Ecto neural progenitor cell (in vitro differentiated cells): Measurements from ENCODE around the gene ARHGAP40.

ENCODE experiments used
- DNase-seq: peaks from one replicate; pipeline ENCODE4 v3.0.0-alpha.2; 2018; ENCODE audit warnings: low spot score

Gene ARHGAP40

DNA sequence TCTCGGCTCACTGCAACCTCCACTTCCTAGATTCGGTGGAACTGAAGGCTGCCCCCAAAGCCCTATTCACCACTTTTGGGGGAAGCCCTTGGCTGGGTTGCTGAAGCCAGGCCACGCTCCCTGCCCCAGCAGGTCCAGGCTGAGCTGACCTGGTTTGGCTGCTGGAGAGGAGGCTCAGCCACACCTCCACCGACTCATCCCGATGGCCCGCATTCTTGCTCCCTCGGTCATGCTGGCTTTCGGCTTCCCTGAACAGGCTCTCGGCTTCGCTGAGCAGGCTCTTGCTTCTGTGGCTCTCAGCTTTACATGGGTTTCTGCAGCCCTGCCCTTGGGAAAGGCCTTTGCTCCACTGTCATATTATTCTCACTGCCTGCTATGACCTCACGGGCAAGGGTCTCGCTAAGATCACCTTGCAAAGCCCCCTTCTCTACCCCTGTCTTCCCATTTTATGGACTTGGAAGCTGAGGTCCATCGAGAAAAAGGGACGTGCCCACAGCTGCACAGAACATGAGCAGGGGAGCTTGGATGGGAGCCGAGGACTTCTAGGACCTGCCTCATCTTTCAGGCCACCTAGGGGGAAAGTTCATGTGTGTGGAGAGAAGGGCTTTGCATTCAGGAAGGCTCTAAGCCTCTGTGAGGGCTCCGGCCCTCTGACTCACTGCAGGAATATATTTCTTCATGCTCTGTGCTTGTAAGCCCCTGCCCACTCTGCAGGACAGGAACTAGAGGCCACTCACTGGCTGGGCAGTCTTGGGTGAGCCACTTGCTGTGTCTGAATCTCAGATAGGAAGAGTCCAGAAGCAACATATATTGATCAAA, 15.6 kb downstream of the ARHGAP40 start:
- DNase-seq, result no peak

DNA sequence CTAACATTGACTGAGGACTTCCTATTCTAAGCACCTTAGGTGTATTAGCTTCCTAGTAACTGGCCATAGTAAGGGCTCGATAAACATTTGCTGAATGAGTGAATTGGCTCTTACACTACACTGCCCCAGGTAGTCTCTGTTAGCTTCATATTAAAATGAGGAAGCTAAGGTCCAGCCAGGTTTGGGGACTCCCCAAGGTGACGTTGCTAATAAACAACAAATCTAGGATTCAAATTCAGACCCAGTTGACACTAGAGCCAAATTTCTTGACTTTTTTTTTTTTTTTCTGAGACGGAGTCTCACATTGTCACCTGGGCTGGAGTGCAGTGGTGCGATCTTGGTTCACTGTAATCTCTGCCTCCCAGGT, 16.2 kb downstream of the ARHGAP40 start:
- DNase-seq, result no peak

DNA sequence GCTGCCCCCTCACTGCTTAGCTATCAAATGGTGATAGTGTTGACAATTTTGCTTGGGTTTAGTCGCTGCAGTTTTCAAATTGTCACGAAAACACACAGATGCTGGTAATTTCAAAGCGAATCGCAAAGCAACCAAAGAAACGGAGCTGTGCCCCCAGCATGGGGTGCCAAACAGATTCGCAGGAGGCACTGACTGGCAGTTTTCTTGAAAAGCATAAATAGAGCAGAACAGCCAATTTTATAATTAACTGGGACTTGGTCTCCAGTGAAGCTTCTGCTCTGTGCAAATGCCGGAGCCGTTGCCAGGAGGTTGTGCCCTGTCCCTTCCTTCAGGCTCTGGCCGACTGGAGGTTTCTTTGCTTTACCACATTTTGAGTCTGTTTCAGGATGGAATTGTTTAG, 18.8 kb downstream of the ARHGAP40 start:
- no peak for DNase-seq

DNA sequence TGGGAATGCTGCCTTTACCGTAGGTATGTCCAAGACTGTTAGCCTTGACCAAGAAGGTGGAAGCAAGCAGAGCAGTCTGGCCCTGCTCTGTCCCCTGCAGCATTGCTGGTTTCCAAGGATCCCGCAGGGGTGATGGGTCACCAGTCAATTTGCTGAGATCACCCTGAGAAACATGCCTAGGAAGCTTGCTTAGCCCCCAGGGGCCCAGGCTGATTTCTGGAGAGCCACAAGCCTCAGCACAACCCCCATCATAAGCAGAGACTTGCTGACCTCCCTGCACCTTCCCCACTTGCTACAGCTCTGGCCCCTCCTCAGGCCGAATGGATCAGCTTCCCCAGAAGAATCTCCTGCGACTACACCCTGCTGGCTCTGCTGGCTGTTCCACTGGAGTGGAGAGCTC, 21.5 kb downstream of the ARHGAP40 start:
- no peak for DNase-seq

DNA sequence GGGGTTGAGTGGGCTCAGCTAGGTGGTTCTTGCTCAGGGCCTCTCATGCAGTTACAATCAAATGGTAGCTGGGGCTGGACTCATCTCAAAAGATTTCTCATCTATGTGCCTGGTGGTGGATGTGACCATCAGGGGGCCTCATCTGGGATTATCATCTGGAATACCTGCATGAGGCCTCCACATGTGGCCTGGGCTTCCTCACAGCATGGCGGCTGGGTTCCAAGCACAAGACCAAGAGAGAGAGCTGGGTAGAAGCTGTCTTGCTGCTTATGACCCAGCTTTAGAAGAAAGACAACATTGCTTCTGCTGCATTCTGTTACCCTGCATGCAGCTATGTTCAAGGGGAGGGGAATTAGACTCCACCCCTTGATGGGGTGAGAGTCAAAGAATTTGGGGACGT, 22.5 kb downstream of the ARHGAP40 start:
- no peak for DNase-seq

DNA sequence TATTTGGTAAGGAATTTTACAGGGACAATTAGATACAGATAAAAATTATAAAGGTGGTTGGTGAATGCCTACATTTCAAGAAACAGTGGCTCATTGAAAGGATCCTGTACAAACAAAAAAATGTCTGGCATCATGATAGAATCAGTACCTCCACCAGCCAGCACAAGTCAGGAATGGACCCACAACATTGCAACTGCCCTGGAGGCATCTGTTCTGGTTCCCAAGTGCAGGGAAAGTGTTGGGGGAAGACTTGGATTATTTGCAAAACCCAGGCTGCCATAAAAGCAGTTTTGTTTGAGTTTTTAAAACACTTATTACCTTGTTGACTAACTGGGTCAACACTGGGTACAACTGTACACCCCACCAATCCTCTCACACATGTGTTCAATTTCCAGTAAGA, 24.3 kb downstream of the ARHGAP40 start:
- no peak for DNase-seq

DNA sequence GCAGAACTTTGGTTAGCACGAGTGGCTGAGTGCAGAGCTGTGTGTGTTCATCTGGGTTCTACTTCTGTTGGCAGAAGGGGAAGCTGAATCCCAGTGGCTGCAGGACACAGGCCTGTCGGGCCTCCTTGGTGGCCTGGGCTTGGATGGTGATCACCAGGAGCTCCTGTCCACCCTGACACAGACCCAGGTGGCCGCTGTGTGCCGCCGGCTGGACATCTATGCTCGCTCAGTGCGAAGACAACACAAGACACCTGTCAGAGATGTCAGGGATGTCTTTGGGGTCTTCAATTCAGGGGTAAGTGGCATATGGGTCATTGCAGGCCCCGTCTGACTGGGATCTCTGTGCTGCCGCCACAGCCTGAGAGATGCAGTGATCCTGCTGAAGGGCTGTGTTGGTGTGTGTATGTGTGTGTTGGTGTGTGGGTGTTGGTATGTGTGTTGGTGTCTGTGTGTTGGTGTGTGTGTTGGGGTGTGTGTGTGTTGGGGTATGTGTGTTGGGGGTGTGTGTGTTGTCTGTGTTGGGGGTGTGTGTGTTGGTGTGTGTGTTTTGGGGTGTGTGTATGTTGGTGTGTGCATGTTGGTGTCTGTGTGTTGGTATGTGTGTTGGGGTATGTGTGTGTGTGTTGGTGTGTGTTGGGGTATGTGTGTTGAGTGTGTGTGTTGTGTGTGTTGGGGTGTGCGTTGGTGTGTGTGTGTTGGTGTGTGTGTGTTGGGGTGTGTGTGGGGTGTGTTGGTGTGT, 25.5 kb downstream of the ARHGAP40 start:
- DNase-seq, result no peak

DNA sequence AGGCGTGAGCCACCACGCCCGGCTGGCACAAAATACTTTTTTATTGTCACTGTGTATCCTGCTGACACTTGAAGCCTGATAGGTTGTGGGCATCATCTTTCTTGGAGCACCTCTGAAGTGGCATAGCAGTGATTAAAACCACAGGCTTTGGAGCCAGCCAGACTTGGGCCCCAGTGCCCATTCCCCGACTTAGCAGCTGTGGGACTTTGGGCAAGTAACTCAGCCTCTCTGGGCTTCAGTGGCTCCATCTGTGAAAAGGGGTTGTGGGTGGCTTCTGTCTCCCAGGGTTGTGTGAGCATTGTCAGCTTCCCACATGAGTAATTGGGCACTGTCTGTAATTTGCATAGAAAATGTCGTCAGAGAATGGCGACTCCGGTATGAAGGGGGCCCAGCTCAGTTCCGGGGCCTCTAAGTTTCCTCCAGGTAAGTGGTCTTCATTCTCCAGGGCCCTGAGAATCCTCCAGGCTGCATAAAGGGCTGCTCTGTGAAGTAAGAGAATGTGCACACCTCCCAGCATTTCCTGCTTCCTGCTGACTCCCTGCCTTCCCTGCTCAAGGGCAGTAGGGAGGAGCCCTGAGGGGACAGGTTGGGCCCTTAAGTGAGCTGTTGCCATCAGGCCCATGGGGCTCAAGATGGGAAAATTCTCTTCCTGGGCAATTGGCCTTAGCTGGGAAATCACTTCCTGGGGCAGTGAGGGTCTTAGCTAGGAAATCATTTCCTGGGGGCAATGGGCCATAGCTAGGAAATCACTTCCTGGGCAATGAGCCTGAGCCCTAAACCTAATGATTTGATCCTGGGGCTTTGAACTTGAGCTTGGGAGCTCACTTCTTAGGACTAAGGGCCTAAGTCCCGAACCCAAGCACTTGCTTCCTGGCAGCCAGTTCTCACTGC, 27.2 kb downstream of the ARHGAP40 start:
- DNase-seq, result no peak

- DNase-seq, result no peak
Observed at GRCh38 chr20:38629979-38630378, 28.4 kb downstream of the ARHGAP40 start.

DNA sequence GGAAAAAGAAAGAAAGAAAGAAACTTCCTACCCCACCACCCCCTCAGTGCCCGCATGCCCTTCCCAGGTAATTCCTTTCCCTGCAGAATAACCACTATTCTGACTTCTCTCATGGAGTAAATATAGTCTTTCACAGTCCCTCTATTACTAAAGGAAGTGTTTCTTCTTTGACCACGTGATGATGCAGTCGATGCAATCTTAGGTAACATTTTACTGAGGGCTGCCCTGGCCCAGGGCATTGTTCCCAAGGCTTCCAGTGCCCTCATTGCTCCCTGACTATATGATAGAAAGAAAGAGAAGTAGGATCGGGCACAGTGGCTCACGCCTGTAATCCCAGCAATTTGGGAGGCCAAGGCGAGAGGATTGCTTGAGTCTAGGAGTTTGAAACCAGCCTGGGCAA, 29.1 kb downstream of the ARHGAP40 start:
- no peak for DNase-seq

DNA sequence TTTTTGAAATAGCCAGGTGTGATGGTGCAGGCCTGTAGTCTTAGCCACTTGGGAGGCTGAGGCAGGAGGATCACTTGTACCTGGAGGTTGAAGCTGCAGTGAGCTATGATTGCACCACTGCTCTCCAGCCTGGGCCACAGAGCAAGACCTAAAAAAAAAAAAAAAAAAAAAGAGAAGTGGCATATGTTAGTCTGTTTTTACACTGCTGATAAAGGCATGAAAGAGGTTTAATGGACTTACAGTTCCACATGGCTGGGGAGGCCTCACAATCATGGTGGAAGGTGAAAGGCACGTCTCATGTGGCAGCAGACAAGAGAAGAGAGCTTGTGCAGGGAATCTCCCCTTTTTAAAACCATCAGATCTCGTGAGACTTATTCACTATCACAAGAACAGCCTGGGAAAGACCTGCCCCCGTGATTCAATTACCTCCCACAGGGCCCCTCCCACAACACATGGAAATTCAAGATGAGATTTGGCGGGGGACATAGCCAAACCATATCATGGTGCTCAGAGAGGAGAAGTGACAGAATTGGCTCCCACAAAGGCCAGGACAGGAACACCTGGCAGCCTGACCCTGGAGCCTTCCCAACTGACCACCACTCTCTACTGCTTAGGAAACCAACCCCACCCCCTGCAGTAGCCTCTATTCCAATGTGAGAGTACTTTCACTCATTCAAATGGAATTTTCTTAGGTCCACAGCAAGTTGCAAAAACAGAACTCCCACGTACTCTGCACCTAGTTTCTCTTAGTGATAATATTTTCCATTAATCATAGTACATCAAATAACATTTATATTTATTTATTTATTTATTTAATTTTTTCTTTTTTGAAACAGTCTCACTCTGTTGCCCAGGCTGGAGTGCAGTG, 29.8 kb downstream of the ARHGAP40 start:
- DNase-seq, result no peak

- DNase-seq, result peak; percentile 79
Observed at GRCh38 chr20:38633577-38634093, 32.0 kb downstream of the ARHGAP40 start.

DNA sequence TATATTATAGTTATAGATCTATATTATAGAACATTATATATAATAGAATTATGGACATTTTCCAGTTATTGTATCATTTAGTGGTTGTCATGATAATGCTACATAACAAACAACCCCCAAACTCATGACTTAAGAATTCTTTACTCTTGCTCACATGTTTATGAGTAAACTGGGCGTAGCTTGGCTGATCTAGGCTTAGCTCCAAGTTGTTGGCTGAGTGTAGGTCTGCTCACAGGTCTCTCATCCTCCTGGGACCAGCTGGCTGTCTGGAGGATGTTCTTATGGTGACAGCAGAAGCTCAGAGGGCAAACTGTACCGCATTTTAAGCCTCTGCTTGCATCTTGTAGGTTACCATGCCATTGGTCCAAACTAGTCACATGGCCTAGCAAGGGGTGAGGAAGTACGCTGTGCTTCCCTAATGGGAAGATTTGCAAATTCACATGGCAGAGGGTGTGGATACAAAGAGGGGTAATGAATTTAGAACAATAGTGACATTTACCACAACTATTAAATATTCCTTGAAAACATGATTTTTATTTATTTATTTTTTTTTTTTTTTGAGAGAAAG, 34.2 kb downstream of the ARHGAP40 start:
- DNase-seq, result no peak

DNA sequence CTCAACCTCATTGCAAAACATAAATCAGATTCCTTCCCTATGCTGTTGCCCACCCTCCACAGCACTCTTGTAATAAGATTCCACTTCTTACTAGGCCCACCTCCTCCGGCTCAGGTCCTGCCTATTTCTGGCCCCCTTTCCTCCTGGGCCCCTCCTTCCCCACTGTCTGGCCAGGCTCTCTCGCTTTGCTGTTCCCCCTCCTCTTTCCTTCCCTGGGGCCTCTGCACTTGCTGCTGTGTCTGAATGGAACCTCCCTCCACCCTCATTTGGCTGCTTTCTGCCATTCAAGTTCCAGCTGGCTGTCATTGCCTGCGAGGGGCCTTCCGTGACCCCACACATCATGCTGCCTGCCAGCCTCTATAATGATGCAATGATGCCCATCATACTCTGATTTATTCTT, 38.9 kb downstream of the ARHGAP40 start:
- DNase-seq, result no peak

DNA sequence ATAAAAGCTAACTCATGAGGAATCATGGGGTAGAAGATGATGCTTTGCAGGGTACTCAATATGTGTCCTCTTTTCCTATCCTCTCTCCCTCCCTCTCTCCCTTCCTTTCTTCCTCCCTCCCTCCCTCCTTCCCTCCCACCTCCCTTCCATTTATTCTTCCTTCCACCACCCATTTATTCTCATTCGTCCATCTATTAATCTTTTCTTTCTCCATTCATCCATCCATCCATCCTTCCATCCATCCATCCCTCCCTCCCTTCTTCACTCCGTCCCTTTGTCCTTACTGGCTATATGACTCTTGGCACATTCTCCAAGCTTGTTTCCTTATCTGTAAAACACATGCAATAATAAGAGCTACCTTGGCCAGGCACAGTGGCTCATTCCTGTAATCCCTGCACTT, 40.9 kb downstream of the ARHGAP40 start:
- DNase-seq, result no peak

- DNase-seq, result no peak
Observed at GRCh38 chr20:38644588-38645260, 43.1 kb downstream of the ARHGAP40 start.

DNA sequence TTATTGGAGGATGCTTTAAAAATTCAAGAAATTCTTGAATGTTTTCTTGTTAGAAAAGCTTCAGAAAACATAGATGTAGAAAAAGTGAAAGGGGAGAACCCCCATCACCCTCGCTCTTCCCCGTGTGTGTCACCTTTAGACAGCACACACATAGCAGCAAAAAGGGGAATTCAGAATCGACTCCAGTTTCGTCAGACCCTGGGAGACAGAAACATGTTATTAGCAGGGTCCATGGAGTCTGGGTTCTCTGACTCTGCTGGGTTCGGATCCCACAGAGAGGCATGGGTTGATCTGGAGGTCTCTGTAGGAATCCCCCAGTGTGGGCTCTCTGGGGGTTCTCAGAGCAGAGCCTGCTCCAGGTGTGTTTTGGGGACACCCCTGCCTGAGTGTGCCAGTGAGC, 43.7 kb downstream of the ARHGAP40 start:
- DNase-seq, result no peak

DNA sequence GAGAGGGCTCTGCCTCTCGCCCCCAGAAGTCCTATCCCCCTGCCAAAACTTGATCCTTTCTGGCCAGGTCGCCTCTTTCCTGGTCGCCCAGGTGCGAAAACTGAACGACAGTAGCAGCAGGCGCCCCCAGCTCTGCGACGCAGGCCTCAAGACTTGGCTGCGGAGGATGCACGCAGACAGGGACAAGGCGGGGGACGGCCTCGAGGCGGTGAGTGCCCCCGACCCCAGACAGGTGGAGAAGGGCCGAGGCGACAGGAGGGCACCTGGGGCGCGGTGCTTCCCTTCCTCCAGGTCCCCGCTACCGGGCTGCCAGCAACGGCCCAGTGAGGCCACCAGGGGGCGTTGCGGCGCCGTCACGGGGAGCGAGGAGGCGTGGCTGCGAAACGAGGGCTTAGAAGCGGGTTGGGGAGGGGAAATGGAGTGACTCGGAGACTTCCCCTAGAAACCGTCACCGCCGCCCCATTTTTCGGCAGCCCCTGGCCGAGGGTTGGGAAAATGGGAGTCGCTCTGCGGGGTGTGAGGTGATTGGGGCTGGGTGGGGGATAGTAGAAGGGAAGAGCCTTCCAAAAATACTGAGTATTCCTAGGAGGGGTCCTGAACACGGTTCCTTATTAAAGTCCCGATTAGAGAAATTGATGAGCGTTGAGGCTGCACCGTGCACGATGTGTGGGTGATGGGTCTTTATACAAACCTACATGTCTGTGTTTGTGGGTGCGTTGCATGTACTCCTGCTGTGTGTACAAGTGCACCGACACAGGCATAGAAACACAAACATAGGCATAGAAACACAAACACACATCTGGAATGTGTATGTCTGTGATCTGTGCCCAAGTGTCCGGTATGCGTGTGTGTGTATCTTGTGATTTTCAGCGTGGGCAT, 44.6 kb downstream of the ARHGAP40 start:
- peak; percentile 91 for DNase-seq

- DNase-seq, result peak; percentile 70
Observed at GRCh38 chr20:38649275-38649891, 47.8 kb downstream of the ARHGAP40 start.
